Ectodermal cell (in vitro differentiated cells): ENCODE measurements around the gene TLK2.
"Not testable (repeated sequence)": the region's sequence is repeated elsewhere in the genome, so short reads cannot be mapped to it uniquely, and the experiment has no call there.

Source experiments
- H3K27ac ChIP-seq: 2 replicates; pipeline ENCODE4 v1.7.0; 2013; ENCODE audit warnings: mild to moderate bottlenecking, low read depth, low read length; ENCODE audit not compliant: insufficient read depth, poor library complexity, severe bottlenecking
- H3K27me3 ChIP-seq: 2 replicates; pipeline ENCODE4 v1.7.0; 2013; ENCODE audit warnings: mild to moderate bottlenecking, low read length; ENCODE audit not compliant: insufficient read depth, control insufficient read depth, poor library complexity, severe bottlenecking
- H3K36me3 ChIP-seq: one replicate; pipeline ENCODE4 v1.7.0; 2013; ENCODE audit warnings: low read length; ENCODE audit not compliant: control insufficient read depth, insufficient read depth
- H3K4me1 ChIP-seq: one replicate; pipeline ENCODE4 v1.7.0; 2013; ENCODE audit warnings: low read length; ENCODE audit not compliant: control insufficient read depth, insufficient read depth
- H3K4me3 ChIP-seq: 2 replicates; pipeline ENCODE4 v1.7.0; 2013; ENCODE audit warnings: low read depth, low read length, control low read depth; ENCODE audit not compliant: insufficient read depth
- H3K9me3 ChIP-seq: 2 replicates; pipeline ENCODE4 v1.7.0; 2013; ENCODE audit warnings: mild to moderate bottlenecking, low read length, moderate library complexity; ENCODE audit not compliant: control insufficient read depth
- WGBS, 2 experiments: methylation state at CpG; one replicate each; pipeline ENCODE4 v1.1.7; 2013; ENCODE audit warnings: missing lambda C conversion rate in 2 of 2; 5-methylcytosine and 5-hydroxymethylcytosine counted together

Gene TLK2

DNA sequence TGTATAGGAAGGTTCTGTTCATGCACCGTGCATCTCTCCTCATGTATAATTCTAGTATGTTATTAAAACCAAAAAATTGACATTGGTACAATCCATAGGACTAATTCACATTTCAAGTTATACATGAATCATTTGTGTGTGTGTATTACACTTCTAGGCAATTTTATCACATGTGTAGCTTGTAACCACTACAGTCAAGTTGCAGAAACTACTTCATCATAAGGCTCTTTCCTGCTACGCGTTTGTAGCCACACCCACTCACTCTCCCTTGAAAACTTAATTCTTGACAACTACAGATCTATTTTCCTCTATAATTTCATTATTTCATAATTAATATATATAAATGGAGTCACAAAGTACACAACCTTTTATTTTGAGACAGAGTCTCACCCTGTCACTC, 32.4 kb downstream of the TLK2 start:
- H3K4me3 ChIP-seq, H3K27ac ChIP-seq, H3K4me1 ChIP-seq, H3K9me3 ChIP-seq, H3K27me3 ChIP-seq, H3K36me3 ChIP-seq: not testable (repeated sequence)
- 93 to 97% methylated on average over 2 of the region's 3 CpGs for WGBS, 2 experiments

DNA sequence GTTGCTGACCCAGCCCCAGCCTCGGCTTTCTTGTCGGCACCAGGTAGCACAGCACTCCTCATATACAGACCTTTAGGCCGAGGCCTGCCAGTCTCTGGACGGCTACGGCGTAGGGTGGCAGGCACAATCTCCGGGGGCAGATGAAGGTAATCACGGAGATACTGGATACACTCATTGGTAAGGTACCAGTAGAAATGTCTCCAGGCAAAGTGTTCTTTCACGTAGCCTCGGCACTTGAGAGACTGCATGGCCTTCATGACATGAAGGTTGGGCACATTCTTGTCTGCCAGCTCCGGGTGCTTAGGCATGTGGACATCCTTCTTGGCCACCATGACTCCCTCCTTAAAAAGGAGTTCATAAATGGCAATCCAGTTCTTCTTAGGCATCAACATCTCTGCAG, 37.8 kb downstream of the TLK2 start:
- not testable (repeated sequence) for H3K4me3 ChIP-seq, H3K9me3 ChIP-seq, H3K27me3 ChIP-seq, H3K27ac ChIP-seq, H3K36me3 ChIP-seq, H3K4me1 ChIP-seq
- 97% methylated on average over 11 of the region's 11 CpGs for WGBS, 2 experiments

DNA sequence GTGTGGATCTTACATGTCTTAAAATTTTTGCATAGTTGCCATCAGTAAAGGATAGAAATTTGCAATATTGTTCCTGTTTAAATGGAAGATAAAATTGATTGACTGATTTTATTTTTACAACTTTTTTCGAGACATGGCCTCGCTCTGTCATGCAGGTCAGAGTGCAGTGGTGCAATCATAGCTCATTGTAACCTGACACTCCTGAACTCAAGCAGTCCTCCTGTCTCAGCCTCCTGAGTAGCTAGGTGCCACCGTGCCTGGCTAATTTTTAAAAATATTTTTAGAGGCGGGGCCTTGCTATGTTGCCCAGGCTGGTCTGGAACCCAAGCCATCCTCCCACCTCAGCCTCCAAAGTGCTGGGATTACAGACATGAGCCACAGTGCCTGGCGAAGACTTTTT, 42.7 kb downstream of the TLK2 start:
- not testable (repeated sequence) for H3K36me3 ChIP-seq, H3K9me3 ChIP-seq, H3K27ac ChIP-seq, H3K27me3 ChIP-seq, H3K4me3 ChIP-seq, H3K4me1 ChIP-seq
- 91% methylated on average over 5 of the region's 5 CpGs for WGBS, 2 experiments

DNA sequence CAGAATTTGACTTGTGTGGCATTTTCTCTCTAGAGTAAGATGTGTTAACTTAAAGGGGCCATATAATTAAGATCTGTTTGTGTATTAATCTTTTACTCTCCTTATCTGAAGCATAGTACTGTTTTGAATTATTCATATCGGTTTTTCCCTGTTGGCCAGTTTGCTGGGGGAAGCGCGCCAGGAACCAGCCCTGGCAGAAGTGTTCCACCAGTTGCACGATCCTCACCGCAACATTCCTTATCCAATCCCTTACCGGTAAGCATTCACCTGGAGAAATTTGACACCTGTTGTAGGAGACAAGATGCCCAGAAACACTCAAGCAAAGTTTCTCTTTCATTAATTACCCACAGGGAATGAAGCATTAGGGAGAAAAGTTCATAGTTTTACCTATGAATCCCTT, 45.5 kb downstream of the TLK2 start:
- H3K27ac ChIP-seq, H3K4me1 ChIP-seq, H3K4me3 ChIP-seq, H3K27me3 ChIP-seq, H3K9me3 ChIP-seq, H3K36me3 ChIP-seq: not testable (repeated sequence)
- WGBS, 2 experiments: 92 to 94% methylated on average over 3 of the region's 6 CpGs

DNA sequence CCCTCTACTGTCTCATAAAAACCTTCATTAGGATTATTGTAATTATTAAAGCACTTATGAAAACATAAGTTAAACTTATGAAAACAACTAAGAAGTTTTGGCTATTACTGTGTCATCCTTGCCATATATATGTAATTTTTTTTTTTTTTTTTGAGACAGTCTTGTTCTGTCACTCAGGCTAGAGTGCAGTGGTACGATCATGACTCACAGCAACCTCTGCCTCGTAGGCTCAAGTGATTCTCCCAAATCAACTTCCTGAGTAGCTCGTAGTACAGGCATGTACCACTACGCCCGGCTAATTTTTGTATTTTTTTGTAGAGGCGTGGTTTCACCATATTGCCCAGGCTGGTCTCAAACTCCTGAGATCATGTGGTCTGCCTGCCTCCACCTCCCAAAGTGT, 46.7 kb downstream of the TLK2 start:
- not testable (repeated sequence) for H3K36me3 ChIP-seq, H3K4me3 ChIP-seq, H3K9me3 ChIP-seq, H3K27ac ChIP-seq, H3K27me3 ChIP-seq, H3K4me1 ChIP-seq
- WGBS, 2 experiments: 90 to 96% methylated on average over 3 to 5 of the region's 6 CpGs

DNA sequence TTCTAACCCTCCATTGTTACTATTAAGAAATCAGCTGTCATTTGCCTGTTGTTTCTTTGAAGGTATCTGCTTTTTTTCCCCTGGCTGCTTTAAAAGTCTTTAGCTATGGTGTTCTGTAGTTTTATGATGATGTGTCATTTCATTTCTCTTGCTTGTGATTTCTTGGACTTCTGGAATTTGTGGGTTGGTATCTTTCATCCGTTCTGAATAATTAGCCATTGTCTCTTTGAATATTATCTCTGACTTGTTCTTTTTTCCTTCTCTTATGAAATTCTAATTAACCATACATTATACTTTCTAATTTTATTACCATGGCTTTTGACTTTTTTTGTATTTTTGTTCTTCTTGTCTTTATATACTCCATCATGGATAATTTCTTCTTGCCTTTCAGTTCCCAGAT, 52.3 kb downstream of the TLK2 start:
- not testable (repeated sequence) for H3K4me3 ChIP-seq, H3K4me1 ChIP-seq, H3K36me3 ChIP-seq, H3K9me3 ChIP-seq, H3K27ac ChIP-seq, H3K27me3 ChIP-seq
- 100% methylated on average over 1 of the region's 1 CpG; no CpG with 5 or more reads in 1 of the 2 experiments for WGBS, 2 experiments

DNA sequence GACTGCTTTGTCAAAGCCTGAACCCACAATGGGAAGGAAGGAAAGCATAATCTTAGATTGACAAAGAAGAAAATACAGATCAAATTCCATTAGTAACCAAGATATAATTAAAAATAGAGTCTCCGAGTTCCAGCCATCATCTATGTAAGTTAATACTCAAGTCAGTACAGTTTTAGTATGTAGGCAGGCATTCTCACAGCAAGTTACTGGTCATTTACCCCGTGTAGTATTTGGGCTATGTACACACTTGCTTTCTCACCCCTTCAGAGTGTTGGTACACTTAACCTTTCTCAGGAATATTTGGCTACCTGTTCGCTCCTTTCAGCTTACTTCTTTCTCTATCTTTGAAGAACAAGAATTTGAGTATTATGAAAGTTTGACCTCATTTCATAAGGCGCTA, 57.9 kb downstream of the TLK2 start:
- not testable (repeated sequence) for H3K9me3 ChIP-seq, H3K27ac ChIP-seq, H3K27me3 ChIP-seq, H3K36me3 ChIP-seq, H3K4me1 ChIP-seq, H3K4me3 ChIP-seq
- 99 to 100% methylated on average over 2 to 3 of the region's 4 CpGs for WGBS, 2 experiments

DNA sequence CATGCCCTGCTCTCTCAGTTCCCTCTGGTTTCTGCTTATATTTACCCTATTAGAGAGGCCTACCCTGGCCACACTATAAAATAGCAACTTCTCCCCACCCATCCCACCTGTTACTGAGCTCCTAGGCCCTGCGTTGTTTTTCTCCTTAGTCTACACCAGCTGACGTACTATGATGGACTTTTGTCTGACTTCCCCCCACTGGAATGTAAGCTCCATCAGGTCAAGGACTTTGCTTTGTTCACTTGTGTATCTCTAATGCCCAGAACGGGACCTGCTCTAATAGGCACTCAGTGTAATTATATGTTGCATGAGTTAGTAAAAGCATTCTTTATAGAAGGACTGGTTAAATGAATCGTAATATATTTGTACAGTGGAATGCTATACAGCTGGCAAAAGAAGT, 62.4 kb downstream of the TLK2 start:
- 91 to 96% methylated on average over 4 of the region's 4 CpGs for WGBS, 2 experiments
- H3K36me3 ChIP-seq: not testable (repeated sequence)

DNA sequence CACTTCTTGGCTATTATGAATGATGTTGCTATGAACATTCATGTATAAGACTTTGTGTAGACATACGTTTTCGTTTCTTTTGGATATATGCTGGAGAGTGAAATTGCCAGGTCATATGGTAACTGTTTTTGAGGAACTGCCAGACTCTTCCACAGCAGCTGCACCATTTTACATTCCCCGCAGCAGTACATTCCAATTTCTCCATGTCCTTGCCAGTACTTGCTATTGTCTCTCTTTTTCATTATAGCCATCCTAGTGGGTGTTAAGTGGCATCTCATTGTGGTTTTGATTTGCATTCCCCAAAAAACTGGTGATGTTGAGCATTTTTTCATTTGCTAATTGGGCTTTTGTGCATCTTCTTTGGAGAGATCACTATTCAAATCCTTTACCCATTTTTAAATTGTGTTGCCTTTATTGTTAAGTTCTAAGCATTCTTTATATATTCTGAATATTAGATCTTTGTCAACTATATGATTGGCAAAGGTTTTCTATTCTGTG, 64.7 kb downstream of the TLK2 start:
- not testable (repeated sequence) for H3K27ac ChIP-seq, H3K36me3 ChIP-seq, H3K9me3 ChIP-seq, H3K4me3 ChIP-seq, H3K4me1 ChIP-seq, H3K27me3 ChIP-seq
- 71 to 79% methylated on average over 3 of the region's 3 CpGs for WGBS, 2 experiments

More for the DNA sequence above, 62.4 kb downstream of the TLK2 start:
- not testable (repeated sequence) for H3K4me1 ChIP-seq, H3K9me3 ChIP-seq, H3K27ac ChIP-seq, H3K4me3 ChIP-seq, H3K27me3 ChIP-seq

DNA sequence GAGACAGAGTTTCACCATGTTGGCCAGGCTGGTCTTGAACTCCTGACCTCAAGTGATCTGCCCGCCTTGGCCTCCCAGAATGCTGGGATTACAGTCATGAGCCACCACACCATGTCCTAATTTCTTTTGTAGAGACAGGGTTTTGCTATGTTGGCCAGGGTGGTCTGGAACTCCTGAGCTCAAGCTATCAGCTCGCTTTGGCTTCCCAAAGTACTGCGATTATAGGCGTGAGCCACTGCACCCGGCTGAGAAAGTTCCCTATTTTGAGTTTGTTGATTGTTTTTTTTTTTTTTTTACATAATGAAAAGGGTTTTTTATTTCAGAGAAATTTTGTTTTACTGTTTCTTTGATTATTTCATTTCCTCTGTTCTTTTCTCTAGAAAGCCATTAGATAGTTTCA, 67.4 kb downstream of the TLK2 start:
- H3K9me3 ChIP-seq, H3K4me3 ChIP-seq, H3K27ac ChIP-seq, H3K4me1 ChIP-seq, H3K36me3 ChIP-seq, H3K27me3 ChIP-seq: not testable (repeated sequence)
- WGBS, 2 experiments: 91 to 96% methylated on average over 4 of the region's 5 CpGs

DNA sequence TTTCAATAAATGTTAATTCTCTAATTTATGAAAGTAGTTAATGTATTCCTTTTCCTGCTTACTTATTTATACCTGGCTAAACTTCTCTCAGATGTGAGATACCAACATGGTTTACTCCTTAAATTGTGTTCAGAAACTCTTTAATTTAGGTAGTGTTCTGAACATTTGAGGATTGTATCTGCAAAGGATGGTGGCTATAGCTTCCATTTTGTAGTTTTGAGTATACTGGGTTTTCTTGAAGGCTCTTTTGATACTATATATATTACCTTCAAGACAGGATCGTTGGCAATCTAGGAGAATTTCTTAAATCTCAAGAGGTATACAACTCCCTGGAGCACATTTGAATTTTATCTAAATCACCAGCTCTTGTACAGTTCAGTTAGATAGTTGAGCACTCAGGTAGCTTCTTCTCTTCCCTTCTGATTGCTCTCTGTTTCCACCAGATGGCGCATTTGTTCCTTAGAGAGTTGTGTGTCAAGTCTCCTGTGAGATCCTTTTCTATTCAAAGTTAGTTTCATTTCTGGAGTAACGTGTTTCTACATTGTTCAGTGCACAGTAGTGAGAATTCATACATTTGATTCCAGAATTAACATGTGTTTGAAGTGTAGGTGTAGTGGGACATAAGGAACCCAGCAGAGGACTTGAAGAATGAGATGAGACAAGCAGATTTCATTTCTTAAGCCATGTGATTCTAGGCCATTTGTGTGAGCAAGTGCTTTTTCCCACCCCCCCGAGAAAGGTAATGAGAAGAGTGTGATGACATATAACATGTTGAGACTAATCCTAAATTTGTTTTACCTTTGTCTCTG, 74.4 kb downstream of the TLK2 start:
- H3K4me1 ChIP-seq, H3K4me3 ChIP-seq, H3K27me3 ChIP-seq, H3K36me3 ChIP-seq, H3K27ac ChIP-seq, H3K9me3 ChIP-seq: not testable (repeated sequence)
- WGBS, 2 experiments: 29 to 31% methylated on average over 3 of the region's 4 CpGs
